M059J (cell line): ENCODE measurements around the gene PDCD11. TPM values are rescaled to one million over a fixed set of nuclear protein-coding genes. Genes with fewer than 3 reads are reported as not detected.

Experiments used
- total RNA-seq: library from RNA; depleted of rRNA; stranded (reverse); fragments of >200 nt; shearing (Covaris generic); gene quantifications from 2 replicates; pipeline ENCODE4 v1.2.3, GENCODE V29; 2014; rRNA removed

Gene PDCD11
- total RNA-seq, 1 experiment from 2014 or later, result 16.3 TPM

Other genes with a start within 250 kb of the PDCD11 start
- gene NT5C2, start 203.4 kb upstream of the PDCD11 start, total RNA-seq, result 43.8 and 71.4 TPM in 2 replicates
- 0.12 TPM in 1 of 2 replicates, not detected in the other for gene RPEL1, start 150.7 kb upstream of the PDCD11 start, total RNA-seq
- not detected in 2 replicates for gene INA, start 119.5 kb upstream of the PDCD11 start, total RNA-seq
- 16.8 and 26.6 TPM in 2 replicates for gene PCGF6, start 45.5 kb upstream of the PDCD11 start, total RNA-seq
- gene TAF5, start 28.6 kb upstream of the PDCD11 start, total RNA-seq, result 4.9 and 7.6 TPM in 2 replicates
- 454 and 610 TPM in 2 replicates for gene ATP5MK, start 151 bp upstream of the PDCD11 start, total RNA-seq
- 33.3 and 37.7 TPM in 2 replicates for gene CALHM2, start 55.7 kb downstream of the PDCD11 start, total RNA-seq
- gene CALHM1, start 62.3 kb downstream of the PDCD11 start, total RNA-seq, result not detected in 2 replicates
- 0.39 TPM in 1 of 2 replicates, not detected in the other for gene CALHM3, start 82.6 kb downstream of the PDCD11 start, total RNA-seq
- gene NEURL1, start 97.1 kb downstream of the PDCD11 start, total RNA-seq, result 4.5 and 19.9 TPM in 2 replicates